ENCODE measurements around the gene FAM20A.

GRCh38 chr17:68649324-68649723 lies 48.2 kb upstream of the FAM20A start:
- no peak for TF ChIP-seq EZH2phosphoT487 (IDR thresholded peaks at IDR 0.05; ENCODE audit: borderline replicate concordance, low read length)
- no peak for TF ChIP-seq CTCF (conservative IDR thresholded peaks at IDR 0.05; ENCODE audit: low read depth, low read length)
- TF ChIP-seq EZH2 (IDR thresholded peaks at IDR 0.05; ENCODE audit: low read length, unreplicated experiment), result no peak
